HFFc6 (cell line): ENCODE data around the gene SLC2A13. TPM values are rescaled to one million over a fixed set of nuclear protein-coding genes. Genes with fewer than 3 reads are reported as not detected.

ENCODE experiments used
- DNase-seq: peaks from one replicate; pipeline ENCODE4 v3.0.0-alpha.2; 2018
- H3K27ac Mint-ChIP-seq: 2 replicates; pipeline ENCODE4 v1.8.0; 2020; ENCODE audit warnings: mild to moderate bottlenecking, mixed read lengths
- H3K27me3 Mint-ChIP-seq: 2 replicates; pipeline ENCODE4 v1.8.0; 2021; ENCODE audit warnings: mild to moderate bottlenecking, moderate library complexity, mixed read lengths; ENCODE audit not compliant: insufficient read depth
- H3K36me3 Mint-ChIP-seq: 2 replicates; pipeline ENCODE4 v1.8.0; 2021; ENCODE audit warnings: low read depth, mixed read lengths
- H3K4me1 Mint-ChIP-seq: 2 replicates; pipeline ENCODE4 v1.8.0; 2020; ENCODE audit warnings: low read depth, mixed read lengths
- H3K4me3 Mint-ChIP-seq: 2 replicates; pipeline ENCODE4 v1.8.0; 2020; ENCODE audit warnings: mild to moderate bottlenecking, moderate library complexity, mixed read lengths
- H3K9me3 Mint-ChIP-seq: 2 replicates; pipeline ENCODE4 v1.8.0; 2020; ENCODE audit warnings: mild to moderate bottlenecking, mixed read lengths
- CTCF ChIP-seq: fragments of 200-600 bp; sonication (generic); IDR thresholded peaks from 2 replicates; pipeline ENCODE4 v1.5.0; 2021; ENCODE audit warnings: antibody characterized with exemption, mild to moderate bottlenecking
- total RNA-seq, 6 experiments: library from RNA; stranded (reverse); fragmentation: NEBNext Ultra II Directional; extraction: Animal tissue kit (Norgen Biotek cat#: 25700); gene quantifications; 2 replicates in 1 of 6; 3 replicates in 5 of 6; pipeline ENCODE4 v1.2.3, GENCODE V29; 2021

Gene SLC2A13
- total RNA-seq, 6 experiments from 2014 or later, result 2.3 to 3.3 (median 2.9) TPM

- DNase-seq, result no peak
- H3K9me3 Mint-ChIP-seq, result no peaks in the 10 kb centered on the region
- H3K4me3 Mint-ChIP-seq, result no peak overlapping the region
- peaks cover under 1% of the 10 kb centered on the region; the same call in 1 of the 2 replicates for H3K4me1 Mint-ChIP-seq
- no peaks in the 10 kb centered on the region for H3K36me3 Mint-ChIP-seq
- H3K27me3 Mint-ChIP-seq, result peaks cover under 1% of the 10 kb centered on the region; the same call in 1 of the 2 replicates
- no peak for TF ChIP-seq CTCF
- no peak overlapping the region for H3K27ac Mint-ChIP-seq
These were observed 7.3 kb downstream of the SLC2A13 start for GRCh38 chr12:40098406-40099145.

- H3K36me3 Mint-ChIP-seq, result no peaks in the 10 kb centered on the region
- H3K27ac Mint-ChIP-seq, result no peak overlapping the region
These were observed 12.4 kb downstream of the SLC2A13 start for GRCh38 chr12:40093512-40093911.

GRCh38 chr12:40086471-40086870 is 19.4 kb downstream of the SLC2A13 start:
- Mint-ChIP-seq H3K27ac (no peak overlapping the region), H3K4me1 (no peaks in the 10 kb centered on the region)

More at GRCh38 chr12:40093512-40093911, 12.4 kb downstream of the SLC2A13 start:
- no peaks in the 10 kb centered on the region for H3K4me1 Mint-ChIP-seq
- TF ChIP-seq CTCF, result no peak
- no peak overlapping the region for H3K4me3 Mint-ChIP-seq
- H3K27me3 Mint-ChIP-seq, result peaks cover 2% of the 10 kb centered on the region; the same call in 1 of the 2 replicates
- H3K9me3 Mint-ChIP-seq, result no peaks in the 10 kb centered on the region
- DNase-seq, result no peak

GRCh38 chr12:40078266-40078665 is 27.6 kb downstream of the SLC2A13 start:
- H3K27ac Mint-ChIP-seq, result no peak overlapping the region
- H3K4me1 Mint-ChIP-seq, result no peaks in the 10 kb centered on the region
- no peak for DNase-seq
- no peak overlapping the region for H3K4me3 Mint-ChIP-seq
- peaks cover 20% of the 10 kb centered on the region for H3K9me3 Mint-ChIP-seq
- H3K36me3 Mint-ChIP-seq, result no peaks in the 10 kb centered on the region
- TF ChIP-seq CTCF, result no peak
- no peaks in the 10 kb centered on the region for H3K27me3 Mint-ChIP-seq

More at GRCh38 chr12:40086471-40086870, 19.4 kb downstream of the SLC2A13 start:
- no peak for TF ChIP-seq CTCF
- DNase-seq, result no peak
- Mint-ChIP-seq H3K27me3 (no peaks in the 10 kb centered on the region), H3K4me3 (no peak overlapping the region), H3K36me3 (no peaks in the 10 kb centered on the region), H3K9me3 (no peaks in the 10 kb centered on the region; the same call in 1 of the 2 replicates)

- Mint-ChIP-seq H3K4me3 (no peak overlapping the region), H3K4me1 (no peaks in the 10 kb centered on the region), H3K36me3 (no peaks in the 10 kb centered on the region), H3K27me3 (no peaks in the 10 kb centered on the region), H3K9me3 (peaks cover 20% of the 10 kb centered on the region), H3K27ac (no peak overlapping the region)
- DNase-seq, result no peak
- no peak for TF ChIP-seq CTCF
These were observed 30.4 kb downstream of the SLC2A13 start for GRCh38 chr12:40075458-40075857.
